SH-SY5Y (cell line): ENCODE measurements around the gene CHPF2.

ENCODE experiments used
- GATA2 ChIP-seq: IDR thresholded peaks from 2 replicates; pipeline ENCODE4 v1.6.1; 2011; ENCODE audit warnings: mild to moderate bottlenecking, low read depth, low read length
- GATA3 ChIP-seq: IDR thresholded peaks from 2 replicates; pipeline ENCODE4 v1.6.1; 2011; ENCODE audit warnings: low read depth, mild to moderate bottlenecking, low read length, moderate library complexity

DNA sequence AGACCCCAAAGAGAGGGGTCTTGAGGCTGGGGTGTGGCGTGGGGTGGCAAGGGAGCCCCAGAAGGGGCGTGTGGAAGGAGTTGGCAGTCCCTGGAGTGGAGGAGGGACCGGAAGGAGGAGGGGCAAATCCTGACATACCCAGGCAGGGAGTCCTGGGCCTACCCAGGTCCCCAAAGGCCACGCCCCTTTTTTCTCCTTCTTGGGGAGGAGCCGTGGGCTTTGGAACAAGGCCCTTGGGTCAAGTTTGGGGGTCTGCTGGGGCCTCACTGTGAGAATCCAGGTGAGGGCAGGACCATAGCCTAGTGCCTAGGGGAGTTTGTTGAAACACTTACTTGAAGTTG lies 17.4 kb downstream of the CHPF2 start:
- TF ChIP-seq GATA3 (no peak), GATA2 (no peak)
